Central memory CD4-positive, alpha-beta T cell (primary cell): ENCODE results near the gene THEM4.
"Not testable (repeated sequence)": the region's sequence is repeated elsewhere in the genome, so short reads cannot be mapped to it uniquely, and the experiment has no call there.

Source experiments
- DNase-seq: peaks from one replicate; pipeline ENCODE4 v3.0.0; 2022

THEM4 gene

DNA sequence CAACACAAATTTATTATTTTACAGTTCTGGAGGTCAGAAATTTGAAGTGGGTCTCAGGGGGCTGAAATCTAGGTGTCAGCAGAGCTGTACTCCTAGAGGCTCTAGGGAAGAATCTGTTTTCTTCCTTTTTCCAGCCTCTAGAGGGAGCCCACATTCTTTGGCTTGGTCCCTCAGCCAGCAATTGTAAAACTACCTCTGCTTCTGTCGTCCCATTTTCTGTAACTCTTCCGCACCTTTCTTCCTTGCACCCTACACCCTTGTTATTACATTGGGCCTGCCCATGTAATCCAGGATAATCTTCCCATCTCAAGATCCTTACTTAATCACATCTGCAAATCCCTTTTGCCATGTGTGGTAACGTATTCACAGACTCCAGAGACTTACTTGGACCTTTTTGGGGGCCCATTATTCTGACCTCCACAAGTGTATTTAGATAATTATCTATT is 24.8 kb upstream of the THEM4 start:
- peak; percentile 57 for DNase-seq

DNA sequence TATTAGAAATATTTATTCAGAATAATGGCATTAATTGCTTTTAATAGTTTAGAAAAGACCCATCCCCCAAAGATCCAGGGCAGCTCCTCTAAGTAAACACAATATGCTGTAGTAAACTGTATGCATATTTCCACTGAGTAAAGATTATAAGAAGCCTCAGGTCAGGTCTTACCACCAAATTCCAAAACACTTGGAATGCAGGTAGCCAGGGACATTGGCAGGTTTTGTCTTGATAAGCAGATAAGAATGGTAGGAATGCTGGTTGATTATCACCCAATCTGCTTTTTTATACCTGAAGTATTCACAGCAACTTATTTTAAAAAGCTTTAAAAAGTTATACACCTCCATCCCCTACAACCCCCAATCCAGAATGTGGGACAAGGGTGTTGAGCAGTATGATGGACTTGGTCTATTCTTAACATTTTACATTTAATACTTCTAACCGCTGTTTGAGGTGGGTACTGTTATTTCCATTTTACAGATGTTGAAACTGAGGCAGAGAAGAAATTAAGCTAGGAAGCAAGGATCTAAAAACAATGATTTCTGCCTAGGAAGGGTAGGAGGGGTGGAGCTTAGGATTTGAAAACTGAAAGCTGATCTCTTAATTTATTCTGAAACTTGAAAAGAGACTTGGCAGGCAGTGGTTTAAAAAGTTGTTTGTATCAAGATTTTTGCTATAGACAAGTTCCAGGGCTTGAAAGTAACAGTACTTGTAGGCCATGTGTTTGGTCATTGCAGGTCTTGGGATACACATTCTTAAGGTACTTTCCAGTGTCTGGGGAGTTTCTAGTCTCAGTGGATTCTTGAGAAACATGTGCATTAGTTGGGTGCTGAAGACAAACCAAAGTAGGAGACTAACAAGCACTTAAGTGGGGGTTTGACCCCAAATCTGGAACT is 15.6 kb upstream of the THEM4 start:
- no peak for DNase-seq

GRCh38 chr1:151923422-151923821 is 14.1 kb upstream of the THEM4 start:
- no peak for DNase-seq

- DNase-seq, result no peak
Measured at GRCh38 chr1:151920149-151920548, 10.8 kb upstream of the THEM4 start.

DNA sequence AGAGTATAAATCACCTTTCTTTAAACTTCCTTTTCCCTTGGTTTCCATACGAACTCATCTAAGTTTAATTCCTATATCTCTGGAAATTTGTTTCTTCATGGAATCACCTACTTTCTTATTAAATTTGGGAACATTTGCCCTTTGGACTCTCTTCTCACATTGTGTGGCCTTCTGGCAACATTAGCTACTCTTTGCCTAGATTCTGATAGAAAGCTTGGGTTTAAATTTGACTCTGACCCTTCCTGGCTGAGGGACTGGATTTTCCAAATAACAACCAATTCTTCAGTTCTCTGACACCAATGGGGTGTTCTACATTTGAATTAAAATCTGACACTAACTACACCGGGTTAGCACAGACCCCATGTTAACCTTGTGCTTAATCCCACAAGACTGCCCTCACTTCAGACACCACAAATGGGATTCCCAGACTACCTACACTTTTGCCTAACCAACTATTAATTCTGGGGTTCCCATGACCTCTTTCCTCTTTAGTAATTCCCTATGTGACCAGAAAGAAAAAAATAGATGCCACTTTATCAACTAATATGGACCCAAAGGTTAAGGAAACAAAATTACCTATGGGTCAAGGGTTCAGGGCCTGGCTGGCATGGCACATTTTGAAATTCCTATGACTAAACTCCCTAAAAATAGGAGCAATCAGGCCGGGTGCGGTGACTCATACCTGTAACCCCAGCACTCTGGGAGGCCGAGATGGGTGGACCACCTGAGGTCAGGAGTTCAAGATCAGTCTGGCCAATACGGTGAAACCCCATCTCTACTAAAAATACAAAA is 9.7 kb upstream of the THEM4 start:
- DNase-seq, result no peak

DNA sequence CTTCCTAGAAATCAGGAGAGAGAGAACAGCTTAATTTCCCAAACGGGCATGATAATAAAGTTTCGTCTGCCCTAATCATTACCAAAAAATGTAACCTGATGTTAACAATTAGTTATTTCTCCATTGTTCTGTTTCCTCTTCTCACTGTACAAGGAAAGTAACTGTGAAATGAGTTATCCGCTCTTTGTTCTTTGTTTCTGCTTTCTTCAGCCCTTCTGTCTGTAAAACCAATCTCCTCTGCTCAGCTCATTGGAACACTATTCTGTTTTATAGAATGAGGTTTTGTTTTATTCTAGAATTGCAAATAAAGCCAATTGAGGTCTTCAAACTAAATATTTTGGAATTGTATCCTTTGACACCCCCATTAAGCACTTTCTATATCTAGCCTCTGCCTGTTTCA is 8.8 kb upstream of the THEM4 start:
- DNase-seq, result no peak

- DNase-seq, result no peak
Measured at GRCh38 chr1:151916726-151917370, 7.5 kb upstream of the THEM4 start.

- no peak for DNase-seq
Measured at GRCh38 chr1:151915061-151915686, 5.9 kb upstream of the THEM4 start.

DNA sequence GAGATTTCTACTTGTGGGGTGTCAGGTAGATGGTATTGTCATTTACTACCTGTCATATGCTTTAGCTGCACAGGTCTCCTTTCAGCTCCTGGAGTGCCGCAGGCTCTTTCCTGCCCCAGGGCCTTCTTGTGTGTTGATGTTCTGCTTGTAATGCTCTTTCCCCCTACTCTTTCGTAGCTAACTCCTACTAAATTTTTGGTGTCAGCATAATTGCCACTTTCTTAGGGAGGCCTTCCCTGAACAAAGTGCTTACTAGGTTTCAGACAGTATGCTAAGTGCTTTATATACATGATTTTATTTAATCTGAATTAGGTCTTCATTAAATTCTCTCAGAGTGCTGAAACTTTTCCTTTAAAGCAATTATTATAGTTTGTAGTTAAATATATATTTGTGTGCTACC is 4.8 kb upstream of the THEM4 start:
- no peak for DNase-seq

DNA sequence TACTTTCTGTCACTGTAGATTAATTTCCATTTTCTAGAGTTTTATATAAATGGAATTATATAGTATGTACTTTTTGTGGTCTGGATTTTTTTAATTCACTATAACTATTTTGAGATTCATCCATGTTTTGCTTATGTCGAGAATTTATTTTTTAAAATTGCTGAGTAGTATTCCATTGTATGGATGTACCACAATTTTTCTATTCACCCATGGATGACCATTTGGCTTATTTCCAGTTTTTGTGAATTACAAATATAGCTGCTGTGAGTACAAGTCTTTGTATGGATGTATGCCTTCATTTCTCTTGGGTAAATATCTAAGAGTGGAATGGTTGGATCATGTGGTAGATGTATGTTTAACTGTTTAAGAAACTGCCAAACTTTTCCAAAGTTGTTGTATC is 3.7 kb upstream of the THEM4 start:
- DNase-seq, result no peak

GRCh38 chr1:151908228-151908691 is 1.1 kb downstream of the THEM4 start:
- no peak for DNase-seq

GRCh38 chr1:151907363-151908139 is 1.8 kb downstream of the THEM4 start:
- DNase-seq, result no peak

DNA sequence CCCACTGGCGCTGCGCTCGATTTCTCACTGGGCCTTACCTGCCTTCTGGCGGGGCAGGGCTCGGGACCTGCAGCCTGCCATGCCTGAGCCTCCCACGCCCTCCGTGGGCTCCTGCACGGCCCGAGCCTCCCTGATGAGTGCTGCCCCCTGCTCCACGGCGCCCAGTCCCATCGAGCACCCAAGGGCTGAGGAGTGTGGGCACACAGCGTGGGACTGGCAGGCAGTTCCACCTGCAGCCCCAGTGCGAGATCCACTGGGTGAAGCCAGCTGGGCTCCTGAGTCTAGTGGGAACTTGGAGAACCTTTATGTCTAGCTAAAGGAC is 3.0 kb downstream of the THEM4 start:
- DNase-seq, result not testable (repeated sequence)

GRCh38 chr1:151905443-151906323 is 3.6 kb downstream of the THEM4 start:
- DNase-seq, result peak; percentile 7

DNA sequence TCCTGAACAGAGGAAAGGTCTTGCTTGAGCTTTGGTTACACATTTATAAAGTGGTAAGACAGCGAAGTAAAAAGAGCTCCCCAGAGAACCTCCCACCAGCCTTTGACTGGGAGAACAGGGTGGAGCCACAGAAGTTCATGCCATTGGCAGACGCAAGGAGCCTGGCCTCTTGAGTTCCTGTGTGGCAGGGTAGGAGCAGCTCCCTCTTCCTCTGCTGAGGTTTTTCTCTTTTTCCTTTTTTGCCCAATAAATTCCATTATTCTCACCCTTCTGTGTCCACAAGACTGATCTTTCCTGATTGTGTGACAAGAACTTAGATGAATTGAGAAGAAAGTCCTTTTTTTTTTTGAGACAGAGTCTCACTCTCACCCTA is 4.3 kb downstream of the THEM4 start:
- peak; percentile 52 for DNase-seq

- no peak for DNase-seq
Measured at GRCh38 chr1:151902858-151903257, 6.5 kb downstream of the THEM4 start.

DNA sequence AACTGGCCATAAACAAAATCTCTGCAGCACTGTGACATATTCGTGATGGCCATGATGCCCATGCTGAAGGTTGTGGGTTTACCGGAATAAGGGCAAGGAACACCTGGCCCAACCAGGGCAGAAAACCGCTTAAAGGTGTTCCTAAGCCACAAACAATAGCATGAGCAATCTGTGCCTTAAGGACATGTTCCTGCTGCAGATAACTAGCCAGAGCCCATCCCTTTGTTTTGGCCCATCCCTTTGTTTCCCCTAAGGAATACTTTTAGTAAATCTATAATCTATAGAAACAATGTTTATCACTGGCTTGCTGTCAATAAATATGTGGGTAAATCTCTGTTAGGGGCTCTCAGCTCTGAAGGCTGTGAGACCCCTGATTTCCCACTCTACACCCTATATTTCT is 8.5 kb downstream of the THEM4 start:
- not testable (repeated sequence) for DNase-seq

DNA sequence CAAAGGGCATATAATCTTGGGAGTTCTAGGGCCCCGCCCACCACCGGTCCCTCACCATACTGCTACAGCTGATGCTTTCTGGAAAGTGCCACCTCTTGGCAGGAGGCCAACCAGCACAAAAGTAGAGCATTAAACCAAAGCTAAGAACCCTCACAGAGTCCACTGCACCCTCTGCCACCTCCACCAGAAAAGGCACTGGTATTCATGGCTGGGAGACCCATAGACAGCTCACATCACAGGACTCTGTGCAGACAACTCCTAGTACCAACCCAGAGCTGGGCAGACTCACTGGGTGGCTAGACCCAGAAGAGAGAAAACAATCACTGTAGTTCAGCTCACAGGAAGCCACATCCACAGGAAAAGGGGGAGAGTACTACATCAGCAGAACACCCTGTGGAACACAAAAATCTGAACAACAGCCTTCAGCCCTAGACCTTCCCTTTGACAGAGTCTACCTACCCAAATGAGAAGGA is 10.8 kb downstream of the THEM4 start:
- peak; percentile 86 for DNase-seq

GRCh38 chr1:151897991-151898431 is 11.3 kb downstream of the THEM4 start:
- no peak for DNase-seq

GRCh38 chr1:151893176-151893924 is 16.0 kb downstream of the THEM4 start:
- no peak for DNase-seq
